ENCODE data around the gene BCOR. TPM values are rescaled to one million over a fixed set of nuclear protein-coding genes. Genes with fewer than 3 reads are reported as not detected.

Gene BCOR
- total and polyA plus RNA-seq, 2 experiments from 2014 or later, result 9.1 to 17.6 TPM

DNA sequence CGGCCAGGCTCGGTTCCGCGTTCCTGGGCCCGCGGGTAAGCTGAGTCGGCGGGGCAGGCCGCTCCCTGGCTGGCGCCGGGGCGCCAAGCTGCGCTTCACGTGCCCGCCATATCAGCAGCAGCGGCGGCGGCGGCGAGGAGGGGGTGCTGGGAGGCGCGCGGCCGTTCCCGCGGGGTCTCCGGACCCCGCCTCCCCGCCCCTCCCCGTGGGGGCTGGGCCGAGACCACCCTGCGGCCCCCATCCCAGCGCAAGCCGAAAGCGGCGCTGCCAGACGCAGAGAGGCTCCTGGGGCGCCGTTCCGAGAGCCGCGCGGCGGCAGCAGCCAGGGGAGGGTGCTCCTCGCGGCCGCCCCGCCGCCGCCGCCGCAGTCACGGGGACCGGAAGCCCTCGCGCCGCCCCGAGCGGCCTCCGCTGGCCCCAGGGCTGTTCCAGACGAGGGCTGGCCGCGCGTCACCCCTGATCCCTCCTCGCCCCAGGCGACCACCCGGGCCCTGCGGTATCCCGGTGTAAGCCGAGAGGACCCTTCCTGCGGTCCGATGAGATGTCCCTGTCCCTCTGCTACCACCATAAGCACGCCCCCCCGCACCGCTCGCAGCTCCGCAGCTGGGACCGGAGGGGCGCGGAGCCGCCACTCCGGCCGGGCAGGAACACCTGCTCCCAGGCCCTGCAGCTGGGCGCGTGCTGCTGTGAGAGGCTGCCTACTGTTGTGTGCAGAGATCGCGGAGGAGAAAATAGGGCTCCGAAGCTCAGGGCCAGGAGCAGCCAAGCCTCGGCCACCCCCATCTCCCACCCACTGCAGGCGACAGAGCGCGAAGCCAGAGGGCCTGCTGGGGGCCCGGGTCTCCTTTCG, 7.5 kb upstream of the BCOR start:
- Histone ChIP-seq H3K9ac (peak overlapping the region; percentile 90), H3K79me2 (ENCODE audit: insufficient read depth) (no peaks in the 10 kb centered on the region), H3K36me3 (ENCODE audit: low read depth) (no peaks in the 10 kb centered on the region), H2AFZ (no peak overlapping the region), H3K4me2 (ENCODE audit: unreplicated experiment) (peak overlapping the region; percentile 81), H3K4me3 (peak overlapping the region; percentile 76), H3K4me1 (ENCODE audit: insufficient read depth) (peaks cover 18% of the 10 kb centered on the region), H3K27ac (peak overlapping the region; percentile 72), H3K27me3 (replicated peaks; ENCODE audit: insufficient read depth) (no peaks in the 10 kb centered on the region), H3K9me3 (ENCODE audit: low read depth) (no peaks in the 10 kb centered on the region), H3F3A (ENCODE audit: insufficient read depth) (peaks cover 3% of the 10 kb centered on the region; the same call in 1 of the 2 replicates), H4K20me1 (ENCODE audit: insufficient read depth) (no peaks in the 10 kb centered on the region), H3K9me2 (ENCODE audit: insufficient read depth) (no peaks in the 10 kb centered on the region)
- peak; percentile 63 for DNase-seq
- in situ Hi-C loops (cut with MboI), result no loop called here
- 0 to 2% methylated on average over 1 to 13 of the region's 94 CpGs for WGBS, 2 experiments (ENCODE audit: low coverage in 1 of 2, low lambda C conversion rate in 2 of 2, missing lambda C conversion rate in 2 of 2)
- TF ChIP-seq EZH2 (IDR thresholded peaks at IDR 0.05; ENCODE audit: insufficient read depth, poor library complexity, severe bottlenecking), result no peak
- TF ChIP-seq EZH2phosphoT487 (IDR thresholded peaks at IDR 0.05; ENCODE audit: insufficient read depth, low read depth), result no peak

- Histone ChIP-seq H3K9me2 (ENCODE audit: insufficient read depth) (no peaks in the 10 kb centered on the region), H3K9ac (peak overlapping the region; percentile 90), H3K27me3 (replicated peaks; ENCODE audit: insufficient read depth) (no peaks in the 10 kb centered on the region), H4K20me1 (ENCODE audit: insufficient read depth) (no peaks in the 10 kb centered on the region), H3K27ac (peak overlapping the region; percentile 72), H3K4me2 (ENCODE audit: unreplicated experiment) (peak overlapping the region; percentile 57), H3K9me3 (ENCODE audit: low read depth) (no peaks in the 10 kb centered on the region), H3F3A (ENCODE audit: insufficient read depth) (peaks cover 7% of the 10 kb centered on the region), H3K4me3 (peak overlapping the region; percentile 76), H3K79me2 (ENCODE audit: insufficient read depth) (no peaks in the 10 kb centered on the region), H3K36me3 (ENCODE audit: low read depth) (no peaks in the 10 kb centered on the region), H2AFZ (no peak overlapping the region), H3K4me1 (ENCODE audit: insufficient read depth) (peaks cover 16% of the 10 kb centered on the region)
- peak; percentile 84 for DNase-seq
- WGBS, 2 experiments (ENCODE audit: low coverage in 1 of 2, low lambda C conversion rate in 2 of 2, missing lambda C conversion rate in 2 of 2), result 0 to 2% methylated on average over 14 to 26 of the region's 39 CpGs
- TF ChIP-seq EZH2phosphoT487 (IDR thresholded peaks at IDR 0.05; ENCODE audit: insufficient read depth, low read depth), result no peak
- no peak for TF ChIP-seq EZH2 (IDR thresholded peaks at IDR 0.05; ENCODE audit: insufficient read depth, poor library complexity, severe bottlenecking)
- in situ Hi-C loops (cut with MboI), result no loop called here
Observed at GRCh38 chrX:40104630-40104984, 6.8 kb upstream of the BCOR start.

DNA sequence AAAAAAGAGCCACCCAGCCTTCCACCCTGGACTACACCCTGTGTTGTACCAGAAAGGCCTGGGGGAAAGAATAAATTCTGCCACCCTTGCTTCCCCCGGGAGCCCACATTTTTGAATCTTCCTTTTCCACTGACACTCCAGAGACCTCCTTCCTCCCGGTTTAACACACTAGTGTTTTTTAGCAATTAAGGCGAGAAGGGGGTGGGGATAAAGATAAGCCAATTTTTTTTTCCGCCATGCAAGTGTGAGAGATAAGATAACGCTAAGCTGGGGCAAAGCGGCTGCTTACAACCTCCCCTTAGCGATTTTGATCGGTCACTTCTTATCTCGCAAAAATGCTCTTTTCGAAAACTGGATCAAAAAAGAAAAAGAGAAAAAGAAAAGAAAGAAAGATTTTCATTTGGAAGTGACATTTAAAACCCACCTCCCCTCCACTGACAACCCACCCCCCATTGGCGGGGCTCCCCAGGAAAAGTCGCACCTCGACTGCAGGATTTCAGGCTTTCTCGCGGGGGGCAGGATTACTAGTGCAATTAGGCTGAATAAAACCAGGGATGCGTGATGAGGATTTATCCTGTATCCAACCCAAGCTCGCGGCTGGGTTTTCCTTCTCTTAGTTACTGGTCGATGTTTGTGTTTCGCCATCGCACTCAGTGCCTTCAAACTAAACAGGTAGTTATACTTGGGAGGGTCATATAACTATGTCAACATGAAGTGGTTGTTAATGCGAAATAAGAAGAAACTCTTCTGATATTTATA, 6.0 kb upstream of the BCOR start:
- H2AFZ ChIP-seq, result no peak overlapping the region
- H3K4me2 ChIP-seq (ENCODE audit: unreplicated experiment), result no peak overlapping the region
- no peaks in the 10 kb centered on the region for H4K20me1 ChIP-seq (ENCODE audit: insufficient read depth)
- H3K79me2 ChIP-seq (ENCODE audit: insufficient read depth), result no peaks in the 10 kb centered on the region
- peaks cover 10% of the 10 kb centered on the region for H3F3A ChIP-seq (ENCODE audit: insufficient read depth)
- H3K9me3 ChIP-seq (ENCODE audit: low read depth), result no peaks in the 10 kb centered on the region
- TF ChIP-seq EZH2 (IDR thresholded peaks at IDR 0.05; ENCODE audit: insufficient read depth, poor library complexity, severe bottlenecking), result no peak
- no peak for TF ChIP-seq EZH2phosphoT487 (IDR thresholded peaks at IDR 0.05; ENCODE audit: insufficient read depth, low read depth)
- H3K4me1 ChIP-seq (ENCODE audit: insufficient read depth), result peaks cover 18% of the 10 kb centered on the region
- DNase-seq, result no peak
- in situ Hi-C loops (cut with MboI), result no loop called here
- 96 to 98% methylated on average over 20 to 22 of the region's 22 CpGs for WGBS, 2 experiments (ENCODE audit: low coverage in 1 of 2, low lambda C conversion rate in 2 of 2, missing lambda C conversion rate in 2 of 2)
- H3K27me3 ChIP-seq (replicated peaks; ENCODE audit: insufficient read depth), result no peaks in the 10 kb centered on the region
- no peaks in the 10 kb centered on the region for H3K9me2 ChIP-seq (ENCODE audit: insufficient read depth)
- H3K36me3 ChIP-seq (ENCODE audit: low read depth), result no peaks in the 10 kb centered on the region
- H3K4me3 ChIP-seq, result no peak overlapping the region
- H3K27ac ChIP-seq, result no peak overlapping the region
- H3K9ac ChIP-seq, result no peak overlapping the region

GRCh38 chrX:40102393-40103381, 4.9 kb upstream of the BCOR start:
- DNase-seq, result no peak
- peaks cover 13% of the 10 kb centered on the region for H3K4me1 ChIP-seq (ENCODE audit: insufficient read depth)
- TF ChIP-seq EZH2 (IDR thresholded peaks at IDR 0.05; ENCODE audit: insufficient read depth, poor library complexity, severe bottlenecking) (no peak), EZH2phosphoT487 (IDR thresholded peaks at IDR 0.05; ENCODE audit: insufficient read depth, low read depth) (no peak)
- no peak overlapping the region for H3K27ac ChIP-seq
- H3K79me2 ChIP-seq (ENCODE audit: insufficient read depth), result no peaks in the 10 kb centered on the region
- H3K4me3 ChIP-seq, result no peak overlapping the region
- no peaks in the 10 kb centered on the region for H3K9me3 ChIP-seq (ENCODE audit: low read depth)
- H3K9me2 ChIP-seq (ENCODE audit: insufficient read depth), result no peaks in the 10 kb centered on the region
- no peak overlapping the region for H3K9ac ChIP-seq
- no peaks in the 10 kb centered on the region for H3K36me3 ChIP-seq (ENCODE audit: low read depth)
- no peak overlapping the region for H2AFZ ChIP-seq
- no peaks in the 10 kb centered on the region for H3K27me3 ChIP-seq (replicated peaks; ENCODE audit: insufficient read depth)
- H4K20me1 ChIP-seq (ENCODE audit: insufficient read depth), result no peaks in the 10 kb centered on the region
- H3K4me2 ChIP-seq (ENCODE audit: unreplicated experiment), result no peak overlapping the region
- in situ Hi-C loops (cut with MboI), result no loop called here
- H3F3A ChIP-seq (ENCODE audit: insufficient read depth), result peaks cover 10% of the 10 kb centered on the region
- WGBS, 2 experiments (ENCODE audit: low coverage in 1 of 2, low lambda C conversion rate in 2 of 2, missing lambda C conversion rate in 2 of 2), result 95 to 97% methylated on average over 12 to 58 of the region's 65 CpGs

All from GM23248 (cell line).